ENCODE data around the gene SLC7A10. TPM values are rescaled to one million over a fixed set of nuclear protein-coding genes. Genes with fewer than 3 reads are reported as not detected.

The SLC7A10 gene
- total RNA-seq, 1 donor = not detected

DNA sequence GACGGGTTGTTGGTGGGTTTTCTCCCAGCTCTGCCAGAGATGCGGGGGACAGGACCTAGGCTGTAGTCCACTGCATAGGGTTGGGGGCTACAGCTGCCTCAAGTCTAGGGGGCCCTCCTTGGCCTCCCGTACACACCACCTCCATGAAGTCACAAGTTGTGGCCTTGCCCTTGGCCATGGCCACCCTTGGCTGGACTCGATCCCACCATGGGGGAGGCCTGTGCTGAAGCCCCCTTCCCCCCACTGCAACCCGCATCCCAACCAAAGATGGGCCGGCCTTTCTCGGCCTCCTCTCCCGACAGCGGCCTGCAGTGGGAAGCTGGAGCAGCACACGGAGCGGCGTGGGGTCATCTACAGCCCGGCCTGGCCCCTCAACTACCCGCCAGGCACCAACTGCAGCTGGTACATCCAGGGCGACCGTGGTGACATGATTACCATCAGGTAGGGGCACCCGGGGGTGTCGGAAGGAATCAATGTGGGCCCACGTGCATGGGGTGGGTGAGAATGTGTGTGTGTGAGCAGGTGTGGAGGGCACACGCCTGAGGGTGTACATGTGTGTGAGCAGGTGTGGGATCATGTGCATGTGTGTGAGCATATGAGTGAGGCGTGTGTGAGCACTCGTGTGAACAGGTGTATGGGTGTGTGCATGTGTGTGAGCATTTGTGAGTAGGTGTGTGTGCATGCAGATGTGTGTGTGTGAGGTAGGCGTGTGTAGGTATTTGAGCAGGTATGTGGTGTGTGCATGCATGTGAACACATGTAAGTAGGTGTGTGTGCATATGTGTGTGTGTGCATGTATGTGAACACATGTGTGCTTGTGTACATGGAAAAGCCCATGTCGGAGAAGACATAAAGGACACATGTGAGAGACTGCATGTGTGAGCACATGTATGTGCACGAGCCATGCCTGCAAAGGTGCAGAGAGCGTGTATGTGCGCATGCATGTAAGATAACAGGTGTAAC lies 22.8 kb downstream of the SLC7A10 start:
- TF ChIP-seq CTCF (IDR thresholded peaks at IDR 0.05; ENCODE audit: extremely low read depth, low read depth, low read length) = no peak
- Histone ChIP-seq H3K4me1 (ENCODE audit: insufficient read depth, low read length) (no peaks in the 10 kb centered on the region), H4K20me1 (ENCODE audit: insufficient read depth, low read length) (peaks cover 3% of the 10 kb centered on the region), H3K9me3 (ENCODE audit: low read depth, low read length) (no peaks in the 10 kb centered on the region), H2AFZ (ENCODE audit: low read length) (no peak overlapping the region), H3K4me2 (ENCODE audit: insufficient read depth, low read length) (no peak overlapping the region), H3K27me3 (ENCODE audit: insufficient read depth, low read length) (no peaks in the 10 kb centered on the region), H3K36me3 (ENCODE audit: insufficient read depth, low read length) (peaks cover 3% of the 10 kb centered on the region), H3K27ac (ENCODE audit: low read depth, low read length) (no peak overlapping the region), H3K79me2 (ENCODE audit: insufficient read depth, low read length) (no peaks in the 10 kb centered on the region), H3K4me3 (ENCODE audit: insufficient read depth, low read length) (no peak overlapping the region)
- peak; percentile 74 for DNase-seq (ENCODE audit: insufficient read length, low spot score, missing footprints)

DNA sequence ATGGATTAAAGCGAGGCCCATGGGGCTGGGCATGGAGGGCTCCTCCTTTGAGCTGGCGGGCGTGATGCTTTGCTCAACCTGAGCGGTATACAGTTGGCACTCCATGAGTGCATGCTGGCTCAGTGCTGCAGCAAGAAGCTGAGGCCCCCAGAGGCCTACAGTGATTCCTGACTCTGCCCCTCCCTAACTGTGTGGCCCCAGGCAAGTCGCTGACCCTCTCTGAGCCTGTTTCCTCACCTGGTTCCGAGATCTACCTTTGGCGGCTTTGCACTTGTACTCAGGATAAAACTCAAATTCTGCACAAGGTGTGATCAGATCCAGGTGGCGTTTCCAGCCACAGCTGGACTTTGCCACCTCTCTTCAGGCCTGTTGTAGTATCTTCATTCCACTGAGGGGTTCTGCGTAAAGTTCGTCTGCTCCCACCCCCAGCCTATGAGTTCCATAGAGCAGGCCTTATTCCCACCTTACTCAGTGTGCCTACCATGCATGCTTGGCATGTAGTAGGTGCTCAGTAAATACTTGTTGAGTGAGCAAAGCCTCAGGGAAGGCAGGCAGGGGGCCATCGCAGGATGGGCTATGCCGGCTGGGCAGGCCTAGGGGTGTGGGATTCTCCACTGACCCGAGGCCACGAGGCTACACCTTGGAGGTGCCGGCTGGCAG lies 23.6 kb downstream of the SLC7A10 start:
- H3K79me2 ChIP-seq (ENCODE audit: insufficient read depth, low read length) = no peaks in the 10 kb centered on the region
- H2AFZ ChIP-seq (ENCODE audit: low read length) = no peak overlapping the region
- no peak overlapping the region for H3K4me3 ChIP-seq (ENCODE audit: insufficient read depth, low read length)
- no peak overlapping the region for H3K4me2 ChIP-seq (ENCODE audit: insufficient read depth, low read length)
- no peaks in the 10 kb centered on the region for H3K27me3 ChIP-seq (ENCODE audit: insufficient read depth, low read length)
- H3K4me1 ChIP-seq (ENCODE audit: insufficient read depth, low read length) = no peaks in the 10 kb centered on the region
- no peak for TF ChIP-seq CTCF (IDR thresholded peaks at IDR 0.05; ENCODE audit: extremely low read depth, low read depth, low read length)
- no peak overlapping the region for H3K27ac ChIP-seq (ENCODE audit: low read depth, low read length)
- peaks cover 3% of the 10 kb centered on the region for H4K20me1 ChIP-seq (ENCODE audit: insufficient read depth, low read length)
- DNase-seq (ENCODE audit: insufficient read length, low spot score, missing footprints) = peak; percentile 68
- H3K9me3 ChIP-seq (ENCODE audit: low read depth, low read length) = no peaks in the 10 kb centered on the region
- H3K36me3 ChIP-seq (ENCODE audit: insufficient read depth, low read length) = peaks cover 4% of the 10 kb centered on the region

DNA sequence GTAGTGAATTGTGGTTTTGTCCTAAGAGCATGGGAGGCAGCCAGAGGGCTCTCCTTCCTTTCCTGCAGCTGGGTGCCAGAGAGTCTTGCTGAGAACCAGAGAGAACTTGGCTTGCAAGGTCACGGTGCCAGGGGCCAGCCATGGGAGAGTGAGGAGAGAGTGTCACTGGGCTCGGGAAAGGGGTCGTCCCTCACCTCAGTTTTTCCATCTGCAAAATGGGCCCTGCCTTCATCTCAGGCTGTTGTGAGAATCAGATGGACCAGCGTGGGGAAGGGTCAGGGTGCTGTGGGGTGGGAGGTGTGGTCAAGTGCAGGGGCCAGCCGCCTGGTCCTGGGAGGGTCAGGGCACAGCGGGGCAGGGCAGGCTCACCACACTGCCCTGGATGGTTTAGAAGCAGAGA lies 24.2 kb downstream of the SLC7A10 start:
- Histone ChIP-seq H2AFZ (ENCODE audit: low read length) (no peak overlapping the region), H3K4me1 (ENCODE audit: insufficient read depth, low read length) (no peaks in the 10 kb centered on the region), H3K4me2 (ENCODE audit: insufficient read depth, low read length) (no peak overlapping the region), H3K79me2 (ENCODE audit: insufficient read depth, low read length) (no peaks in the 10 kb centered on the region), H3K9me3 (ENCODE audit: low read depth, low read length) (no peaks in the 10 kb centered on the region), H4K20me1 (ENCODE audit: insufficient read depth, low read length) (peaks cover 3% of the 10 kb centered on the region), H3K27ac (ENCODE audit: low read depth, low read length) (no peak overlapping the region), H3K27me3 (ENCODE audit: insufficient read depth, low read length) (no peaks in the 10 kb centered on the region), H3K4me3 (ENCODE audit: insufficient read depth, low read length) (no peak overlapping the region), H3K36me3 (ENCODE audit: insufficient read depth, low read length) (peaks cover 4% of the 10 kb centered on the region)
- no peak for TF ChIP-seq CTCF (IDR thresholded peaks at IDR 0.05; ENCODE audit: extremely low read depth, low read depth, low read length)
- peak; percentile 81 for DNase-seq (ENCODE audit: insufficient read length, low spot score, missing footprints)

Data from osteoblast (primary cell).